Hematopoietic multipotent progenitor cell (in vitro differentiated cells): ENCODE results near the gene ASB4. TPM values are rescaled to one million over a fixed set of nuclear protein-coding genes. Genes with fewer than 3 reads are reported as not detected.

Experiments
- DNase-seq, 3 donors: peaks; one replicate each; pipeline ENCODE4 v3.0.0-alpha.2; 2011 to 2015; ENCODE audit warnings: low read depth in 2 of 3, low spot score in 2 of 3
- total RNA-seq: library from RNA; depleted of rRNA; stranded (reverse); fragments of >200 nt; gene quantifications from one replicate; pipeline ENCODE4 v1.2.3, GENCODE V29; 2012

Gene ASB4
- total RNA-seq, 1 donor, result not detected

GRCh38 chr7:95589766-95590165 is 104.0 kb downstream of the ASB4 start:
- no peak for DNase-seq

Other genes starting within 250 kb of the ASB4 start
- gene PON1, start 161.4 kb upstream of the ASB4 start, total RNA-seq, result 0.27 TPM
- gene PON3, start 89.6 kb upstream of the ASB4 start, total RNA-seq, result under 0.01 TPM
- gene PON2, start 50.9 kb upstream of the ASB4 start, total RNA-seq, result 17.8 TPM
- gene PDK4, start 110.6 kb downstream of the ASB4 start, total RNA-seq, result 0.81 TPM